Chondrocyte (in vitro differentiated cells): ENCODE results near the gene RAP2B. TPM values are rescaled to one million over a fixed set of nuclear protein-coding genes. Genes with fewer than 3 reads are reported as not detected.
A peak's percentile ranks its signal among the peaks of the same experiment; 100 is the strongest.
"Not testable (repeated sequence)": the region's sequence is repeated elsewhere in the genome, so short reads cannot be mapped to it uniquely, and the experiment has no call there.

Experiments
- DNase-seq: peaks from one replicate; pipeline ENCODE4 v3.0.0; 2021; ENCODE audit warnings: mixed read lengths, low spot score
- H3K27ac Mint-ChIP-seq: one replicate; pipeline ENCODE4 v1.8.0; 2021; ENCODE audit warnings: mild to moderate bottlenecking, moderate library complexity, mixed read lengths; ENCODE audit not compliant: unreplicated experiment
- H3K27me3 Mint-ChIP-seq: 2 replicates; pipeline ENCODE4 v1.8.0; 2021; ENCODE audit warnings: low read depth, mixed read lengths
- H3K36me3 Mint-ChIP-seq: 2 replicates; pipeline ENCODE4 v1.8.0; 2021; ENCODE audit warnings: low read depth, mixed read lengths
- H3K4me1 Mint-ChIP-seq: 2 replicates; pipeline ENCODE4 v1.8.0; 2021; ENCODE audit warnings: low read depth, mild to moderate bottlenecking, mixed read lengths
- H3K4me3 Mint-ChIP-seq: one replicate; pipeline ENCODE4 v1.8.0; 2021; ENCODE audit warnings: mild to moderate bottlenecking, moderate library complexity, mixed read lengths; ENCODE audit not compliant: unreplicated experiment
- H3K9me3 Mint-ChIP-seq: 2 replicates; pipeline ENCODE4 v1.8.0; 2021; ENCODE audit warnings: low read depth, mixed read lengths
- CTCF ChIP-seq: fragments of 200-600 bp; sonication (generic); IDR thresholded peaks from 2 replicates; pipeline ENCODE4 v1.5.0; 2021; ENCODE audit warnings: antibody characterized with exemption, mild to moderate bottlenecking, moderate library complexity
- total RNA-seq: library from RNA; stranded (reverse); gene quantifications from 3 replicates; pipeline ENCODE4 v1.2.1, GENCODE V29; 2021

Gene RAP2B
- total RNA-seq, 1 donor from 2014 or later = 11.0 TPM

GRCh38 chr3:153150991-153151390 lies 11.0 kb upstream of the RAP2B start:
- Mint-ChIP-seq H3K27ac (no peak overlapping the region), H3K27me3 (no peaks in the 10 kb centered on the region), H3K9me3 (no peaks in the 10 kb centered on the region), H3K36me3 (no peaks in the 10 kb centered on the region), H3K4me3 (no peak overlapping the region), H3K4me1 (peaks cover 3% of the 10 kb centered on the region)
- DNase-seq = no peak
- TF ChIP-seq CTCF = no peak

GRCh38 chr3:153155786-153156185 lies 6.2 kb upstream of the RAP2B start:
- H3K4me1 Mint-ChIP-seq = peaks cover 12% of the 10 kb centered on the region
- H3K27ac Mint-ChIP-seq, H3K36me3 Mint-ChIP-seq, H3K4me3 Mint-ChIP-seq, DNase-seq, H3K9me3 Mint-ChIP-seq, H3K27me3 Mint-ChIP-seq: not testable (repeated sequence)

- Mint-ChIP-seq H3K9me3 (no peaks in the 10 kb centered on the region), H3K27ac (no peak overlapping the region), H3K27me3 (no peaks in the 10 kb centered on the region), H3K4me3 (no peak overlapping the region), H3K4me1 (peaks cover 12% of the 10 kb centered on the region), H3K36me3 (no peaks in the 10 kb centered on the region)
- no peak for TF ChIP-seq CTCF
- DNase-seq = no peak
These were observed 3.8 kb upstream of the RAP2B start for GRCh38 chr3:153158189-153158588.

GRCh38 chr3:153158961-153159735 lies 2.9 kb upstream of the RAP2B start:
- Mint-ChIP-seq H3K36me3 (no peaks in the 10 kb centered on the region), H3K9me3 (no peaks in the 10 kb centered on the region), H3K4me1 (peaks cover 17% of the 10 kb centered on the region), H3K27me3 (no peaks in the 10 kb centered on the region), H3K4me3 (peak overlapping the region; percentile 96), H3K27ac (no peak overlapping the region)
- no peak for TF ChIP-seq CTCF
- DNase-seq = no peak

GRCh38 chr3:153159771-153160397 lies 2.1 kb upstream of the RAP2B start:
- peak overlapping the region; percentile 98 for H3K27ac Mint-ChIP-seq
- peaks cover 24% of the 10 kb centered on the region for H3K4me1 Mint-ChIP-seq
- H3K36me3 Mint-ChIP-seq = no peaks in the 10 kb centered on the region
- H3K27me3 Mint-ChIP-seq = no peaks in the 10 kb centered on the region
- H3K9me3 Mint-ChIP-seq = no peaks in the 10 kb centered on the region
- TF ChIP-seq CTCF = no peak
- no peak for DNase-seq
- H3K4me3 Mint-ChIP-seq = peak overlapping the region; percentile 96
